SU-DHL-6 (cell line): ENCODE data around the gene BRDT.

ENCODE experiments used
- H2AFZ ChIP-seq: fragments of 200-600 bp; sonication (generic); 2 replicates; pipeline ENCODE4 v1.6.1; 2014; ENCODE audit warnings: low read depth, mild to moderate bottlenecking, moderate library complexity, mixed read lengths, antibody characterized with exemption, low read length; ENCODE audit not compliant: severe bottlenecking
- H3F3A ChIP-seq: fragments of 200-600 bp; shearing (Covaris generic); 2 replicates; pipeline ENCODE4 v1.6.0; 2016; ENCODE audit warnings: antibody characterized with exemption, mild to moderate bottlenecking; ENCODE audit not compliant: insufficient read depth
- H3K27ac ChIP-seq: fragments of 200-600 bp; sonication (generic); 2 replicates; pipeline ENCODE4 v1.5.1; 2016; ENCODE audit warnings: low read depth, mild to moderate bottlenecking, low read length, moderate library complexity, mixed read lengths
- H3K27me3 ChIP-seq: fragments of 200-600 bp; sonication (generic), shearing (Covaris generic); 2 replicates; pipeline ENCODE4 v1.6.0; 2014; ENCODE audit warnings: mild to moderate bottlenecking, low read length
- H3K36me3 ChIP-seq: fragments of 200-600 bp; sonication (generic); 2 replicates; pipeline ENCODE4 v1.6.1; 2014; ENCODE audit warnings: mild to moderate bottlenecking, low read length, mixed read lengths
- H3K4me2 ChIP-seq: fragments of 300-600, 200-600 bp; shearing (Covaris generic), sonication (generic); 2 replicates; pipeline ENCODE4 v1.6.0; 2014; ENCODE audit warnings: low read length, low read depth, mild to moderate bottlenecking; ENCODE audit not compliant: poor library complexity, severe bottlenecking
- H3K4me3 ChIP-seq: fragments of 200-600 bp; sonication (generic); 2 replicates; pipeline ENCODE4 v1.5.1; 2014; ENCODE audit warnings: antibody characterized with exemption, low read length, mild to moderate bottlenecking, mixed read lengths; ENCODE audit not compliant: insufficient read depth, poor library complexity, severe bottlenecking
- H3K79me2 ChIP-seq: fragments of 200-600 bp; sonication (generic); 2 replicates; pipeline ENCODE4 v1.6.1; 2014; ENCODE audit warnings: mild to moderate bottlenecking, low read length, moderate library complexity; ENCODE audit not compliant: insufficient read depth
- H3K9ac ChIP-seq: fragments of 200-600 bp; sonication (generic); 2 replicates; pipeline ENCODE4 v1.7.0; 2014; ENCODE audit warnings: mild to moderate bottlenecking, low read length
- H3K9me2 ChIP-seq: fragments of 200-600 bp; sonication (generic); replicated peaks from 2 replicates; pipeline ENCODE4 v1.6.1; 2014; ENCODE audit warnings: low read length; ENCODE audit not compliant: insufficient read depth
- H3K9me3 ChIP-seq: fragments of 200-600 bp; sonication (generic); 2 replicates; pipeline ENCODE4 v1.6.1; 2014; ENCODE audit warnings: low read length, mixed read lengths; ENCODE audit not compliant: insufficient read depth
- H4K20me1 ChIP-seq: fragments of 200-600 bp; sonication (generic); 2 replicates; pipeline ENCODE4 v1.6.1; 2014; ENCODE audit warnings: low read depth, mild to moderate bottlenecking, antibody characterized with exemption, low read length, moderate library complexity, mixed read lengths
- EZH2phosphoT487 ChIP-seq: fragments of 200-600 bp; sonication (generic), shearing (Covaris generic); conservative IDR thresholded peaks from 2 replicates; pipeline ENCODE4 v1.6.1; 2018; ENCODE audit warnings: mild to moderate bottlenecking, antibody characterized with exemption, low read length, moderate library complexity, mixed read lengths
- TF ChIP-seq, protein P1 (sequence below): fragments of 200-600 bp; sonication (generic); IDR thresholded peaks from one replicate; pipeline ENCODE4 v1.5.1; 2017; ENCODE audit warnings: antibody characterized with exemption, mild to moderate bottlenecking, low read length, moderate library complexity; ENCODE audit not compliant: insufficient read depth, poor library complexity, severe bottlenecking

BRDT gene

DNA sequence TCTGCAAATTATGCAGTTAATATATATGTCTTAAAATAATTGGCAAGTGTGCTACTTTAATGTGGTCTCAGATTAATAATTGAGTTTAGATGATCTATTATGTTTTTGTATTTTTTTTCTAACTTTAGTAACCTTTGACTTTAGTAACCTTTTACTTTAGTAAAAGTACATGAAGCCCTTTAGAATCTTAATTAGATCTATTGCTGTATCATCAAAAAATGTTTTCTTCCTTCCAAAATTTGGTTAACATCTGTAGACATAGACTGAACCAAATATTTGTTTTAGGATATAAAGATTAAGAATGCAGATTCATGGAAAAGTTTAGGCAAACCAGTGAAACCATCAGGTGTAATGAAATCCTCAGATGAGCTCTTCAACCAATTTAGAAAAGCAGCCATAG, 54.9 kb downstream of the BRDT start:
- no peak overlapping the region for H3K9ac ChIP-seq
- H3K4me2 ChIP-seq, result no peak overlapping the region
- TF ChIP-seq EZH2phosphoT487, result no peak
- TF ChIP-seq, protein P1, sequence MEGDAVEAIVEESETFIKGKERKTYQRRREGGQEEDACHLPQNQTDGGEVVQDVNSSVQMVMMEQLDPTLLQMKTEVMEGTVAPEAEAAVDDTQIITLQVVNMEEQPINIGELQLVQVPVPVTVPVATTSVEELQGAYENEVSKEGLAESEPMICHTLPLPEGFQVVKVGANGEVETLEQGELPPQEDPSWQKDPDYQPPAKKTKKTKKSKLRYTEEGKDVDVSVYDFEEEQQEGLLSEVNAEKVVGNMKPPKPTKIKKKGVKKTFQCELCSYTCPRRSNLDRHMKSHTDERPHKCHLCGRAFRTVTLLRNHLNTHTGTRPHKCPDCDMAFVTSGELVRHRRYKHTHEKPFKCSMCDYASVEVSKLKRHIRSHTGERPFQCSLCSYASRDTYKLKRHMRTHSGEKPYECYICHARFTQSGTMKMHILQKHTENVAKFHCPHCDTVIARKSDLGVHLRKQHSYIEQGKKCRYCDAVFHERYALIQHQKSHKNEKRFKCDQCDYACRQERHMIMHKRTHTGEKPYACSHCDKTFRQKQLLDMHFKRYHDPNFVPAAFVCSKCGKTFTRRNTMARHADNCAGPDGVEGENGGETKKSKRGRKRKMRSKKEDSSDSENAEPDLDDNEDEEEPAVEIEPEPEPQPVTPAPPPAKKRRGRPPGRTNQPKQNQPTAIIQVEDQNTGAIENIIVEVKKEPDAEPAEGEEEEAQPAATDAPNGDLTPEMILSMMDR, result no peak
- no peak overlapping the region for H2AFZ ChIP-seq
- H3K27ac ChIP-seq, result no peak overlapping the region
- H3K36me3 ChIP-seq, result no peaks in the 10 kb centered on the region
- H3K4me3 ChIP-seq, result no peak overlapping the region
- H3K79me2 ChIP-seq, result no peaks in the 10 kb centered on the region
- H3K9me3 ChIP-seq, result no peaks in the 10 kb centered on the region
- H3K27me3 ChIP-seq, result no peaks in the 10 kb centered on the region
- H4K20me1 ChIP-seq, result no peaks in the 10 kb centered on the region
- no peaks in the 10 kb centered on the region for H3K9me2 ChIP-seq
- H3F3A ChIP-seq, result no peaks in the 10 kb centered on the region

DNA sequence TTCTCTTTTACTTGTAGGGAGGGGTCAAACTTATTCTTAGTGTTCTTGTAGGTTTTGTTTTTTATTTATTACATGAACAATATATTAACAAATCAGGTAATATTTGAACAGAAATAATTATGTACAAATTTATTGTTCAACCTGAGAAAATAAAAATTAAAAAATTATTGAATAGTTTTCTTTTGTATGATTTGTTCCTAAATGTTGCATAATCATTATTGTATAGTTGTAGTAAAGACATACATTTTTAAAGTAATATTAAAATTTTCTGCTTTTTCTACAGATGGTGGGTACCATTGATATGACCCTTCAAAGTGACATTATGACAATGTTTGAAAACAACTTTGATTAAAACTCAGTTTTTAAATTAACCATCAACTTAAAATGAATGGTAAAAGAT, 64.7 kb downstream of the BRDT start:
- no peak overlapping the region for H3K4me2 ChIP-seq
- no peaks in the 10 kb centered on the region for H3K27me3 ChIP-seq
- H3K79me2 ChIP-seq, result no peaks in the 10 kb centered on the region
- TF ChIP-seq, protein P1, result no peak
- no peak for TF ChIP-seq EZH2phosphoT487
- no peak overlapping the region for H3K27ac ChIP-seq
- H4K20me1 ChIP-seq, result no peaks in the 10 kb centered on the region
- no peak overlapping the region for H2AFZ ChIP-seq
- H3K36me3 ChIP-seq, result no peaks in the 10 kb centered on the region
- H3K9ac ChIP-seq, result no peak overlapping the region
- H3F3A ChIP-seq, result no peaks in the 10 kb centered on the region
- H3K9me2 ChIP-seq, result no peaks in the 10 kb centered on the region
- H3K4me3 ChIP-seq, result no peak overlapping the region
- H3K9me3 ChIP-seq, result no peaks in the 10 kb centered on the region

DNA sequence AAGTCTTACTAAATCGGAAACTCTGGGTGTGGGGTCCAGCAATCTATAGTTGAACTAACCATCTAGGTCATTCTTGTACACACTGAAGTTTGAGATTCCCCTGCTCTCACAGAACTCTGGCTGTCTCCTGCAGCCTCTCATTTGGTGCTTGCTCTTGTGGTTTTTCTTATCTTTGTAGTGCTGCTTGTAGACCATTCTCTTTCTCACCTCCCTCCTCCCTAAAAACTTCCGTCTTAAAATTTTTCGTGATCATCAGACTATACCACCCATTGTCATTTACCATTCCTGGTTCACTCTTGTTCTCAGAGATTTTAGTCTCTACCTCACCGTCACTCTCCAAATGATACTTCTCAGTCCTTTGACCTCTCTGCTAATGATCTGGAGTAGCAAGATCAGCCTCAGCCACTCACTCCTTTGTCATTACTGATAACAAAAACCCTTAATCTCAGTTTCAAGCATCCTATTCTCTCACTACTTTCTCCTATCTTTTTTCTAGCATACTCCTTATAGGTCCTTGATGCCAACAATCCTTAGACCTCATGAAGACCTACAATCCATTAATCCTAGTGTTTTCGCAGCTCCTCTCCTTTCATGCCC, 67.6 kb downstream of the BRDT start:
- Histone ChIP-seq H3K79me2 (no peaks in the 10 kb centered on the region), H3K9me2 (no peaks in the 10 kb centered on the region), H3K27me3 (no peaks in the 10 kb centered on the region), H3K27ac (no peak overlapping the region), H3K4me3 (no peak overlapping the region), H3K9ac (no peak overlapping the region), H3K36me3 (no peaks in the 10 kb centered on the region), H3K4me2 (no peak overlapping the region), H4K20me1 (no peaks in the 10 kb centered on the region), H2AFZ (no peak overlapping the region), H3F3A (no peaks in the 10 kb centered on the region), H3K9me3 (no peaks in the 10 kb centered on the region)
- no peak for TF ChIP-seq EZH2phosphoT487
- TF ChIP-seq, protein P1, result no peak
